Right atrium auricular region (tissue), 2 donors: Measurements from ENCODE around the gene ZFYVE28. TPM values are rescaled to one million over a fixed set of nuclear protein-coding genes. Genes with fewer than 3 reads are reported as not detected.

ENCODE experiments used
- DNase-seq: peaks from one replicate; pipeline ENCODE4 v3.0.0-alpha.2; 2019; ENCODE audit warnings: low spot score
- H3K27ac ChIP-seq, 2 donors: fragments of 200-600 bp; sonication (generic); 1 replicate in 1 of 2; 2 replicates in 1 of 2; pipeline ENCODE4 v1.5.1; 2016 to 2019
- H3K27me3 ChIP-seq, 2 donors: fragments of 200-600 bp; sonication (generic); one replicate each; pipeline versions ENCODE4 v1.5.1 to v1.6.0; 2017 to 2019
- H3K36me3 ChIP-seq: fragments of 200-600 bp; sonication (generic); one replicate; pipeline ENCODE4 v1.5.1; 2016
- H3K4me1 ChIP-seq, 2 donors: fragments of 200-600 bp; sonication (generic); one replicate each; pipeline versions ENCODE4 v1.5.1 to v1.6.0; 2017 to 2019
- H3K4me3 ChIP-seq, 2 donors: fragments of 200-600 bp; sonication (generic); 1 replicate in 1 of 2; 2 replicates in 1 of 2; pipeline ENCODE4 v1.5.1; 2017 to 2019; ENCODE audit warnings: mild to moderate bottlenecking in 1 of 2, moderate library complexity in 1 of 2
- H3K9me3 ChIP-seq, 2 donors: fragments of 200-600 bp; sonication (generic); one replicate each; pipeline ENCODE4 v1.5.1; 2019
- total RNA-seq, 2 donors: library from RNA; depleted of rRNA; stranded (reverse); fragments of >200 nt; gene quantifications; one replicate each; pipeline ENCODE4 v1.1.0, GENCODE V29; 2016
- TF ChIP-seq, protein P1 (sequence below), 2 donors: fragments of 200-600 bp; sonication (generic); IDR thresholded peaks; one replicate each; pipeline ENCODE4 v1.5.1; 2019; ENCODE audit warnings: antibody characterized with exemption in 2 of 2

ZFYVE28 gene
- total RNA-seq, 2 donors from 2014 or later = 3.4 to 6.0 TPM

DNA sequence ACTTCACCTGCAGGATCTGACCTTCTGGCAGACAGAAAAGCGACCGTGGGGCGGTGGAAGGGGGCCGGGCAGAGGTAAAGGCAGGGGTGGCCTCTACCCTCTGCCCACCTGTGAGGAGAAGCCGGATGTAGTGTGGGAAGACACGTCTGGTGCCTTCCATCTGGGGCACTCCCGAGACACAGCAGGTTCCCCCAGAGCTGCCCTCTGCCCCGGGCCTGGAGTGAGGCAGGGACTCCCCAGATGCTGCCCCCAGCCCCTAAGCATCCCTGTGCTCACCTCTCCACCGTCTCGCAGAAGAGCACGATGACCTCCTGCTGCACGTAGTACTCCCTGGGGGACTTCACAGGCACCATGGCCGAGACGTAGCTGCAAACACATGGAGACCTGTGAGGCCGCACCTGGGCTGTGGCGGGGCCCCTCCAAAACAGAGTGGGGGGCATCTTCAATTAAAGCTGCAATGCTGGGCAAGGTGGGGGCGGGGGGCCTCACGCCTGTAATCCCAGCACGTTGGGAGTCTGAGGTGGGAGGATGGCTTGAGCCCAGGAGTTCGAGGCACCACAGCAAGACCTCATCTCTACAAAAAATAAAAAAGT is 81.2 kb downstream of the ZFYVE28 start:
- Histone ChIP-seq H3K36me3 (no peaks in the 10 kb centered on the region), H3K9me3 (no peaks in the 10 kb centered on the region), H3K4me1 (no peaks in the 10 kb centered on the region), H3K27me3 (no peaks in the 10 kb centered on the region), H3K4me3 (no peak overlapping the region), H3K27ac (no peak overlapping the region)
- TF ChIP-seq, protein P1, sequence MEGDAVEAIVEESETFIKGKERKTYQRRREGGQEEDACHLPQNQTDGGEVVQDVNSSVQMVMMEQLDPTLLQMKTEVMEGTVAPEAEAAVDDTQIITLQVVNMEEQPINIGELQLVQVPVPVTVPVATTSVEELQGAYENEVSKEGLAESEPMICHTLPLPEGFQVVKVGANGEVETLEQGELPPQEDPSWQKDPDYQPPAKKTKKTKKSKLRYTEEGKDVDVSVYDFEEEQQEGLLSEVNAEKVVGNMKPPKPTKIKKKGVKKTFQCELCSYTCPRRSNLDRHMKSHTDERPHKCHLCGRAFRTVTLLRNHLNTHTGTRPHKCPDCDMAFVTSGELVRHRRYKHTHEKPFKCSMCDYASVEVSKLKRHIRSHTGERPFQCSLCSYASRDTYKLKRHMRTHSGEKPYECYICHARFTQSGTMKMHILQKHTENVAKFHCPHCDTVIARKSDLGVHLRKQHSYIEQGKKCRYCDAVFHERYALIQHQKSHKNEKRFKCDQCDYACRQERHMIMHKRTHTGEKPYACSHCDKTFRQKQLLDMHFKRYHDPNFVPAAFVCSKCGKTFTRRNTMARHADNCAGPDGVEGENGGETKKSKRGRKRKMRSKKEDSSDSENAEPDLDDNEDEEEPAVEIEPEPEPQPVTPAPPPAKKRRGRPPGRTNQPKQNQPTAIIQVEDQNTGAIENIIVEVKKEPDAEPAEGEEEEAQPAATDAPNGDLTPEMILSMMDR (IDR thresholded peaks at IDR 0.05) = no peak
- DNase-seq = peak; percentile 32

DNA sequence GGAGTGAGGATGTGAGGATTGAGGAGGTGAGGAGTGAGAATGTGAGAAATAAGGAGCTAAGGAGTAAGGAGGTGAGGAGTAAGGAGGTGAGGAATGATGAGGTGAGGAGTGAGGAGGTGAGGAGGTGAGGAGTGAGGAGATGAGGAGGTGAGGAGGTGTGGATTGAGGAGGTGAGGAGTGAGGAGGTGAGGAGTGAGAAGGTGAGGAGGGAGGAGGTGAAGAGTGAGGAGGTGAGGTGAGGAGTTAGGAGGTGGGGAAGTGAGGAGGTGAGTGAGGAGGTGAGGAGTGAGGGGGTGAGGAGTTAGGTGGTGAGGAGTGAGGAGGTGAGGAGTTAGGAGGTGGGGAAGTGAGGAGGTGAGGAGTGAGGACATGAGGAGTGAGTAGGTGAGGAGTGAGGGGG is 81.8 kb downstream of the ZFYVE28 start:
- Histone ChIP-seq H3K27ac (no peak overlapping the region), H3K27me3 (no peaks in the 10 kb centered on the region), H3K4me1 (no peaks in the 10 kb centered on the region), H3K36me3 (no peaks in the 10 kb centered on the region), H3K9me3 (no peaks in the 10 kb centered on the region), H3K4me3 (no peak overlapping the region)
- TF ChIP-seq, protein P1 (IDR thresholded peaks at IDR 0.05) = no peak
- DNase-seq = no peak

DNA sequence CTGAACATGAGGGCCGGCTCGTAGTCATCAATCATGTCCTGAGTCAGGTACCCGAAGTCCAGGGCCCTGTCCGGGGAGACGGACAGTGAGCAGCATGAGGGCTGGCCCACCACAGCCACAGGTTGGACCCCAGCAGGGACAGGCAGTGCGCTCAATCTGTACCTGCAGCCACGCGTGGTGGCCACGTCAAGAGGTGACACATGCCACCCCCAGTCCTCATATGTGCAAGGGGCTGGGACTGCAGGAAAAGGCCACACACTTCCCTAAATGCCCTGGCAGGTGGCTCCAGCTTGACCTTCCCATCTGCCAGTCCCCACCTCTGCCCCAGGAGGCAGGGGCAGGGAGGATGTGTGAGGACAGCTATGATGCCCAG is 82.7 kb downstream of the ZFYVE28 start:
- peak; percentile 48 for DNase-seq

DNA sequence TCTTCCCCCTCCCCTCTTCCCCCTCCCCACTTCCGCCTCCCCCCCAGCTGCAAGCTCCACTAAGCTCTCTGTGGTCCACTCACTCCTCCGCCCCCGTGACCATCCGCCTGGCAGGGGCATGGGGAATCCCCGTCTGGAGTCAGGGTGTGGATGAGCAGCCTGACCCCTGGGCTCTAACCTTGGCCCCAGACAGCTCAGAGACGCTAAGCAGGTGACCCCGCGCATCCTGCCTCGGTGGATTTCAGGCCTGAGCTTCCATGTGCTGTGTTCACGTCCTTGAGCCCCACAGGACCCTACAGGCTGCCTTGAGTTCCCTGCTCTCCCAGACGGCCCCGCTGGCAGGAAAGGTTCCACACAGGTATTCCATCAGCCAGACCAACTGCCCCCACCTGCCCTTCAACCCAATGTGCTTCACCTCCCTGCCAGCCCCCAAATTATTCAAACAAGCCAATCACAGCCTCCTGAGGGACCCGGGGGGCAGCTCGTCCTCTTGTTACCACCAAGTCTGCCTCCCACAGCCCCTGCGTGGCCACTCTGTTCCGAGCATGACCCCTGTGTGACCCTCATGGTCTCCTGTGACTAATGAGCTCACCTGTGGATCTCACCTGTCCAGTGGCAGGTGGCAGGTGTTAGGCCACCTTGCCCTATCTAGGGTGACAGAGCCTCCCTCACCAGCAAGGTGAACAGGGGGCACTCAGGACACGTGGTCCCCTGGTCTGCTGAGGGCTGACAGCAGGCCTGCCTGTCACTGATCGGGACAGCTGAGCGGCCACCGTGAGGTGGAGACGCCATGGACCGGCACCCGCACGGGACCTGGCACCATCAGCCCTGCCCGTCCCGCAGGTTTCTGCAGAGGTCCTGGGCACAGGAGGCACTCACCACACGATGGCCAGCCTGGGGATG is 83.4 kb downstream of the ZFYVE28 start:
- no peaks in the 10 kb centered on the region for H3K36me3 ChIP-seq

More for the DNA sequence above, 82.7 kb downstream of the ZFYVE28 start:
- TF ChIP-seq, protein P1 (IDR thresholded peaks at IDR 0.05) = no peak
- H3K27me3 ChIP-seq = no peaks in the 10 kb centered on the region
- H3K36me3 ChIP-seq = no peaks in the 10 kb centered on the region
- H3K4me3 ChIP-seq = no peak overlapping the region
- H3K9me3 ChIP-seq = no peaks in the 10 kb centered on the region
- H3K27ac ChIP-seq = no peak overlapping the region
- no peaks in the 10 kb centered on the region for H3K4me1 ChIP-seq

GRCh38 chr4:2333916-2334644 is 84.4 kb downstream of the ZFYVE28 start:
- H3K9me3 ChIP-seq = peaks cover 0 to 7% of the 10 kb centered on the region in 2 donors
- H3K27ac ChIP-seq = no peak overlapping the region
- H3K36me3 ChIP-seq = no peaks in the 10 kb centered on the region
- TF ChIP-seq, protein P1 (IDR thresholded peaks at IDR 0.05) = no peak
- H3K4me1 ChIP-seq = no peaks in the 10 kb centered on the region
- no peak overlapping the region for H3K4me3 ChIP-seq
- H3K27me3 ChIP-seq = no peaks in the 10 kb centered on the region
- peak; percentile 18 for DNase-seq

More for the DNA sequence above, 83.4 kb downstream of the ZFYVE28 start:
- H3K4me3 ChIP-seq = no peak overlapping the region
- H3K4me1 ChIP-seq = no peaks in the 10 kb centered on the region
- no peak overlapping the region for H3K27ac ChIP-seq
- peak; percentile 38 for DNase-seq
- TF ChIP-seq, protein P1 (IDR thresholded peaks at IDR 0.05) = no peak
- no peaks in the 10 kb centered on the region for H3K9me3 ChIP-seq
- no peaks in the 10 kb centered on the region for H3K27me3 ChIP-seq
